Psoas muscle (tissue), 8 donors: ENCODE results near the gene CNTNAP2. TPM values are rescaled to one million over a fixed set of nuclear protein-coding genes. Genes with fewer than 3 reads are reported as not detected.

Experiments
- ATAC-seq, 4 donors: fragments of 200-7000 bp; cut with Tn5 transposase; one replicate each; pipeline ENCODE4 v1.9.1; 2020; ENCODE audit warnings: moderate library complexity in 3 of 4, mild to moderate bottlenecking in 2 of 4
- DNase-seq, 2 donors: peaks; one replicate each; pipeline ENCODE4 v3.0.0-alpha.2; 2020
- H3K27ac ChIP-seq: fragments of 200-600 bp; one replicate; pipeline ENCODE4 v1.8.0; 2022
- H3K27me3 ChIP-seq, 3 donors: fragments of 200-600 bp in 1 of 3; one replicate each; pipeline versions ENCODE4 v1.6.1 to v1.8.0; 2013 to 2022; ENCODE audit warnings: low read length in 2 of 3, mild to moderate bottlenecking in 2 of 3, moderate library complexity in 1 of 3; ENCODE audit not compliant: insufficient read depth in 3 of 3
- H3K36me3 ChIP-seq, 2 donors: fragments of 200-600 bp in 1 of 2; one replicate each; pipeline versions ENCODE4 v1.6.1 to v1.8.0; 2013 to 2022; ENCODE audit warnings: low read depth in 1 of 2, mild to moderate bottlenecking in 1 of 2, moderate library complexity in 1 of 2; ENCODE audit not compliant: insufficient read depth in 1 of 2
- H3K4me1 ChIP-seq: fragments of 200-600 bp; one replicate; pipeline ENCODE4 v1.8.0; 2022
- H3K4me3 ChIP-seq: fragments of 200-600 bp; one replicate; pipeline ENCODE4 v1.8.0; 2022; ENCODE audit warnings: mild to moderate bottlenecking
- H3K9me3 ChIP-seq: fragments of 200-600 bp; one replicate; pipeline ENCODE4 v1.8.0; 2022
- CTCF ChIP-seq: fragments of 200-600 bp; IDR thresholded peaks from one replicate; pipeline ENCODE4 v1.8.0; 2022; ENCODE audit warnings: antibody characterized with exemption
- WGBS, 3 donors: extraction: QIAGEN DNeasy Blood & Tissue Kit; methylation state at CpG; one replicate each; pipeline versions ENCODE4 v1.1.6 to v1.1.7; 2013; 5-methylcytosine and 5-hydroxymethylcytosine counted together
- intact Hi-C, 2 donors: fragments of 100-400 bp; cut with DNase I; formaldehyde crosslinking; loops; one replicate each; pipeline versions ENCODE4 v1.11.0 to v1.14.2; 2022
- polyA plus RNA-seq, 3 donors: library from polyadenylated mRNA; stranded (reverse); fragments of 200-250 nt; gene quantifications; one replicate each; pipeline ENCODE4 v1.2.3, GENCODE V29; 2013
- total RNA-seq, 4 donors: library from RNA; stranded (reverse); fragmentation: NEBNext Ultra II Directional in 2 of 4; extraction: Animal tissue kit (Norgen Biotek cat#: 25700) in 2 of 4; gene quantifications; one replicate each; pipeline versions ENCODE4 v1.2.1 to v1.2.4, GENCODE V29; 2021 to 2023
- donor health status: healthy with polysubstance abuse.
- donor health status: DM: no; HTN: no; CAD: no; lungs with moderate emphysema.
- donor health status: Bipolar disorder and iron deficiency.
- donor health status: healthy.
- donor health status: DM: yes; HTN: yes; CAD: no.
- donor health status: DM: no; HTN: no; CAD: no.
- donor health status: DM: no; HTN: no; CAD: no.
- donor health status: DM: yes; HTN: yes; CAD: no.

Gene CNTNAP2
- total and polyA plus RNA-seq, 7 donors, result 0.01 to 0.13 TPM; not detected in 5

GRCh38 chr7:146290746-146291145 is 174.1 kb downstream of the CNTNAP2 start:
- intact Hi-C loops, result no loop called here
- Histone ChIP-seq H3K27me3 (no peaks in the 10 kb centered on the region), H3K36me3 (no peaks in the 10 kb centered on the region), H3K4me1 (no peaks in the 10 kb centered on the region), H3K4me3 (no peak overlapping the region), H3K9me3 (no peaks in the 10 kb centered on the region), H3K27ac (no peak overlapping the region)
- TF ChIP-seq CTCF, result no peak
- no peak for ATAC-seq
- DNase-seq, result no peak
- WGBS, 3 donors, result 71 to 78% (median 74%) methylated on average over 3 of the region's 3 CpGs

DNA sequence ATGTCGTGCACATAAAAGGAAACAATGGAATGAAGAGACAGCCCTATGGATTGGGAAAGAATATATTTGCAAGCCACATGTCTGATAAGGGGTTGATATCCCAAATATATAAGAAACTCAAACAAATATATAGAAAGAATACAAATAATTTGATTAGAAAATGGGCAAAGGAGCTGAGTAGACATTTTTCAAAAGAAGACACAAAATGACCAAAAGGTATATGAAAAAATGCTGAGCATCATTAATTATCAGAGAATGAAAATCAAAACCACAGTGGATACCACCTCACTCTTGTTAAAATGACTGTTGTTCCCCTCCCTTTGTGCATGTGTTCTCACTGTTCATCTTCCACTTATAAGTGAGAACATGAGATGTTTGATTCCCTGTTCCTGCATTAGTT is 175.3 kb downstream of the CNTNAP2 start:
- H3K27me3 ChIP-seq, result no peaks in the 10 kb centered on the region
- intact Hi-C loops, result no loop called here
- no peak overlapping the region for H3K27ac ChIP-seq
- no peak overlapping the region for H3K4me3 ChIP-seq
- no peaks in the 10 kb centered on the region for H3K36me3 ChIP-seq
- no peaks in the 10 kb centered on the region for H3K9me3 ChIP-seq
- DNase-seq, result no peak
- 71 to 84% (median 79%) methylated on average over 1 of the region's 1 CpG for WGBS, 3 donors
- no peak for TF ChIP-seq CTCF
- ATAC-seq, result no peak
- no peaks in the 10 kb centered on the region for H3K4me1 ChIP-seq

DNA sequence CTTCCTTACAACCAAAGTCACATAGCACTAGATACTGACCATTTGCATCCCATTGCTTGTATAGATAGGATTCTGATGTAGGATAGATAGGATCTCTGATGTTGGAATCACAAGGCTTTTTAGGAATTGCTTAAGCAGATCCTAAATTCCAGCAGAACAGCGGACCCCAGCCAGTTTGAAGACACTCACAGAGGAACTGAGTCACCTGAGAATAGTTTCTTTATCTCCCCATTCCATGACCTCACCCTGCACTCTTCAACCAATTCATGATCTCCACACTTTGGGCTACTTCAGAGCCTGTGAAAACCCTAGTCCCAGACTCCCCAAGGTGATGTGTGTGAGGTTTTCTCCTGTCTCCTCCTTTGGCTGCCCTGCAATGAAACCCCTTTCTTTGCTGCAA is 179.4 kb downstream of the CNTNAP2 start:
- no peaks in the 10 kb centered on the region for H3K9me3 ChIP-seq
- TF ChIP-seq CTCF, result no peak
- WGBS, 3 donors, result 75 to 89% (median 84%) methylated on average over 1 of the region's 1 CpG
- no peaks in the 10 kb centered on the region for H3K36me3 ChIP-seq
- H3K4me1 ChIP-seq, result no peaks in the 10 kb centered on the region
- intact Hi-C loops, result no loop called here
- ATAC-seq (no peak), DNase-seq (no peak)
- H3K4me3 ChIP-seq, result no peak overlapping the region
- H3K27me3 ChIP-seq, result no peaks in the 10 kb centered on the region
- no peak overlapping the region for H3K27ac ChIP-seq

DNA sequence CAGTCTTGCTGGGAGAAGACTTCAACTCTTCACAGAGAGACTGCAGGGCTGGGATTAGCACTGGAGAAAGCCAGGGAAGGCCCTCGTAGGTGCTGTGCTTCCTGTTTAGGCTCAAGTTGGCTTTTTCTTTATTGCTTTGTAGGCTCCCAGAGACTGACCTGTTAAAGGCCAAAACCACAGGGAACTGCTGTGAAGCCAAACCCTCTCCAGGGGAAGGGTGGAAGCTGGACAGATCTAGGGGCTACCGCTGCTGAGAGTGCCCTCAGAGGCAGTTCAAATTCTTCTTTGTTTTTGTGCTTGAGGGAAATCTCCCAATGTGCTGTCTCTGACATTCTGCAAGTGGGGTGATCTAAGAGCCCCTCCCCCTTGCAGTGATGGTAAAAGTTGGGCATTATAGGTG is 198.4 kb downstream of the CNTNAP2 start:
- H3K27me3 ChIP-seq, result no peaks in the 10 kb centered on the region
- intact Hi-C loops, result no loop called here
- H3K9me3 ChIP-seq, result no peaks in the 10 kb centered on the region
- H3K36me3 ChIP-seq, result no peaks in the 10 kb centered on the region
- ATAC-seq (no peak), DNase-seq (no peak)
- no peak overlapping the region for H3K27ac ChIP-seq
- no peaks in the 10 kb centered on the region for H3K4me1 ChIP-seq
- no peak for TF ChIP-seq CTCF
- no peak overlapping the region for H3K4me3 ChIP-seq
- WGBS, 3 donors, result 27 to 45% (median 29%) methylated on average over 2 of the region's 2 CpGs

DNA sequence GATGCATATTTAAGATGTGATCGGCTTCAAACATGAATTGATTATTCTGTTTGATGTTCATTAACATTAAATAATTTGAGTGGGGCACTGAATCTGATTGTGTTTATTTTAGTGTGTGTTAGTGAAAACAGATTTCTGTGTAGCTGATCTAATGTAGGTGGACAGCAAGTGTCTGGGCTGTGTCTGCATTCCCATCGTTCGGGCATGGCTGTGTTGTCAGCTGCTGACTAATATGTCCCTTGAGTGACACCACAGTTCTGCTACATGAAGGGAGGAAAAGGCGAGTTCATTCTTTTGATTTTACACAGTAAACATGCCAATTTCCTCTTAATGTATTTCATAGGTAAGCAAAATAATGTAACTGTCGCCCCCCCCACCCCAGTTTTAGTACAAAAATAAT is 203.0 kb downstream of the CNTNAP2 start:
- DNase-seq (no peak), ATAC-seq (no peak)
- Histone ChIP-seq H3K9me3 (no peaks in the 10 kb centered on the region), H3K27me3 (no peaks in the 10 kb centered on the region), H3K4me1 (no peaks in the 10 kb centered on the region), H3K36me3 (no peaks in the 10 kb centered on the region), H3K4me3 (no peak overlapping the region), H3K27ac (no peak overlapping the region)
- intact Hi-C loops, result no loop called here
- 37 to 39% (median 38%) methylated on average over 5 of the region's 5 CpGs for WGBS, 3 donors
- no peak for TF ChIP-seq CTCF
